HG02763 (cell line): Measurements from ENCODE around the gene CHRNE.

ENCODE experiments used
- ATAC-seq: cut with Tn5 transposase; IDR thresholded peaks from one replicate; pipeline ENCODE4 v1.9.1; 2021; ENCODE audit warnings: mild to moderate bottlenecking, moderate library complexity; ENCODE audit not compliant: unreplicated experiment

The CHRNE gene

GRCh38 chr17:4903051-4903818, at the start of gene CHRNE:
Gene CHRNE (minus strand): TSS chr17:4903098. CDS start chr17:4903063, 35 bp downstream.
- no peak for ATAC-seq

- ATAC-seq: no peak
Measured at GRCh38 chr17:4951486-4951885, 48.6 kb upstream of the CHRNE start.

GRCh38 chr17:4950746-4951204, 47.9 kb upstream of the CHRNE start, which contains the start of gene ENO3:
Gene ENO3 (plus strand): TSS chr17:4951119. CDS start chr17:4951830, 711 bp downstream.
- no peak for ATAC-seq

GRCh38 chr17:4950075-4950745, 47.3 kb upstream of the CHRNE start:
- ATAC-seq: no peak

- peak; percentile 24 for ATAC-seq
Measured at GRCh38 chr17:4949321-4950074, 46.6 kb upstream of the CHRNE start.

- peak; percentile 37 for ATAC-seq
Measured at GRCh38 chr17:4948931-4949320, 46.0 kb upstream of the CHRNE start.

GRCh38 chr17:4948166-4948930, 45.5 kb upstream of the CHRNE start, which contains the start of gene PFN1:
Gene PFN1 (minus strand): TSS chr17:4948530. CDS start chr17:4948394, 136 bp downstream.
- peak; percentile 21 for ATAC-seq

GRCh38 chr17:4947411-4948165, 44.7 kb upstream of the CHRNE start:
- peak; percentile 13 for ATAC-seq

GRCh38 chr17:4947010-4947410, 44.1 kb upstream of the CHRNE start:
- no peak for ATAC-seq

- ATAC-seq: no peak
Measured at GRCh38 chr17:4946312-4946976, 43.5 kb upstream of the CHRNE start.

- no peak for ATAC-seq
Measured at GRCh38 chr17:4945944-4946280, 43.0 kb upstream of the CHRNE start.

GRCh38 chr17:4945176-4945943, 42.5 kb upstream of the CHRNE start:
- ATAC-seq: no peak

- no peak for ATAC-seq
Measured at GRCh38 chr17:4944554-4945175, 41.8 kb upstream of the CHRNE start.

- no peak for ATAC-seq
Measured at GRCh38 chr17:4944163-4944553, 41.3 kb upstream of the CHRNE start.

- ATAC-seq: no peak
Measured at GRCh38 chr17:4942760-4943508, 40.0 kb upstream of the CHRNE start.

- ATAC-seq: no peak
Measured at GRCh38 chr17:4941319-4941610, 38.4 kb upstream of the CHRNE start.

- ATAC-seq: no peak
Measured at GRCh38 chr17:4940555-4941318, 37.8 kb upstream of the CHRNE start.
